Measurements from ENCODE around the gene NEURL1B.

NEURL1B gene

DNA sequence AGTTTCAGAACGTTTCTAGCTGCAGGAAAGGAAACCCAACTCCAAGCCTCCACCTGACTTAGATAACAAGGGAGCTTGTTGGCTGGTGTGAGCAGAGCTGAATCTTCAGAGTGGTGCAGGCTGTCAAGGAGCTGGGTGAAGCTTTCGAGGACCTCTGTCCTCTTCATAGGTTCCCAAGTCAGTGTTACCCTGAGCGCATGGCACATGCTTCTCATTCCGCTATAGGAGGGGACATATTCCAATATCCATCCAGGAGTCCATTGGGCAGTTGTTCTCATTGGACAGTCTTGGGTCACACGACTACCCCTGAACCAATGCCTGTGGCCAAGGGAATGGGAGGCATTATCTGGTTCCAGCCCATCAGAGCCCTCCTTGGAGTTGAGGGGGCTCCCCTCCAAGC, 79.6 kb downstream of the NEURL1B start:
- no peak for DNase-seq

DNA sequence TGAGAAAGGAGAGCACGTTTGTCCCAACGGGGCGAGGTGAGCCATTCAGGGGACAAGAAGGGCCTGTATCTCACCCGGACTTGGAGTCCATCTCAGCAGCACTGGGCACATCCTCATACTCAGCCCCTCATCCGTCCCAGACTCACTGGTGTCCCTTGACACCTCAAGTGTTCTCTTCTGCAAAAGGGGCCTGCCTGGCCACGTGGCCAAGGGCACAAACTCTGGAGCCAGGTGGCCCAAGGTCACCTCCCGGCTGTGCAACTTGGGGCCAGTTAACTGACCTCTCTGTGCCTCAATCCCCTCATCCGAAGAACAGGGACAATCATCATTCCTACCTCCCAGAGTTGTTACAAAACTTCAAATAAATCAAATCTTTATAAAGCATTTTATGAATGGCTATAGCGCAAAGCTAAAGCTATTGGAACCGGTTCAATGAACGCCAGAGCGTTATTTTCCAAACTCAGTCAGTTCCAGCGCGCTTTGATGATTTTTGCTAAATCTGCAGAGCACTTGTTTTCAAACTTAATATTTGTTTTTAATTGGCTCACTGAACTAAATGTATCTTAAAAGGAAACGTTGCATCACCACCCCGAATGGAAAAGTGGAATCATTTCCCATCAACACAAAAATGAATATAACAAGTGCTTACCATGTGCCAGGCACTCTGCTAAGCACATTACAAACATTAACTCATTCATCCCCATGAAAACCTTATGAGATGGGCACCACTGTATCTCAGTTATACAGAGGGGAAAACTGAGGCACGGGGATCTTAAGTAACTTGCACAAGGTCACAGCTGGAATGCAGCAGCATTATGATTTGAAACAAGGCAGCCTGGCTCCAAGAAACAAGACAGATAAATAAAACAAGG, 80.6 kb downstream of the NEURL1B start:
- no peak for DNase-seq

DNA sequence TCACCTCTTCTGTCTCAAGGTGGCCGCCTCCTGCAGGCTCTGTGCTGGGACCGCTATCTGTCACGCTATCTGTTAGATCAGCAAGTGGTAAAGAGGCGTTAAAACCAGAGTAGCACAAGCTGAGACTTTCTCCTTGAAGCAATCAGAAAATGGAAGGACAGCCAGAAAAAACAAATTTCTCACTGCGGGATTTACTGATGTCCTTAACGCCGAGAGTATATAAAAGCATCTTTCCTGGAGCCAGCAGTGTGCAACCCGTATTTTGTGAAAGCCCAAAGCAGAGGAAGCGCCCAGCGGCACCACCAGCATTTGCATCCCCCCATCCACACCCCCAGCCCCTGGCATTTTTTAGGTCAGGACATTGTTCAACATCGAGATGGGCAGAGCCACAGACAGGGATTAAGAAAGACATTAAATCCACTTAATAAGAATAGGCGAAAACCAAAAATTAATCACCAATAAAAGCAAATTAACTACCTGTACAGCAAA, 81.3 kb downstream of the NEURL1B start:
- peak; percentile 50 to 66 for DNase-seq

DNA sequence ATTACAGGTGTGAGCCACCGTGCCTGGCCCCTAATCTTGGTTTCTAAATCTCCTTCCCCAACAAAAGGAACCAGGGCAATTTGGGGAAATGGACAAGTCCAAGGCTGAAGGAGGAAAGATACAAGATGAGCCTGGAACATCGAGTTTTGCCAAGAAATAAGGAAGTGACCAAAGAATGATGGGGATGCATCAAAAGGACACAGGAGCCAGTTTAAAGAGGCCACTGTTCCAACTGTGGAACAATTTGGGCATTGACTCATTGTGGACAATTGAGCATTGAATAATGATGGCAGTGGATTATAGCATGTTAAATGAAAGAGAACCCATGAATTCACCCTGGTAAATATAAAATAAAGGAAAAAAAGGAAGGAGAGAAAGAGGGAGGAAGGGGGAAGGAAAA, 82.4 kb downstream of the NEURL1B start:
- no peak for DNase-seq

DNA sequence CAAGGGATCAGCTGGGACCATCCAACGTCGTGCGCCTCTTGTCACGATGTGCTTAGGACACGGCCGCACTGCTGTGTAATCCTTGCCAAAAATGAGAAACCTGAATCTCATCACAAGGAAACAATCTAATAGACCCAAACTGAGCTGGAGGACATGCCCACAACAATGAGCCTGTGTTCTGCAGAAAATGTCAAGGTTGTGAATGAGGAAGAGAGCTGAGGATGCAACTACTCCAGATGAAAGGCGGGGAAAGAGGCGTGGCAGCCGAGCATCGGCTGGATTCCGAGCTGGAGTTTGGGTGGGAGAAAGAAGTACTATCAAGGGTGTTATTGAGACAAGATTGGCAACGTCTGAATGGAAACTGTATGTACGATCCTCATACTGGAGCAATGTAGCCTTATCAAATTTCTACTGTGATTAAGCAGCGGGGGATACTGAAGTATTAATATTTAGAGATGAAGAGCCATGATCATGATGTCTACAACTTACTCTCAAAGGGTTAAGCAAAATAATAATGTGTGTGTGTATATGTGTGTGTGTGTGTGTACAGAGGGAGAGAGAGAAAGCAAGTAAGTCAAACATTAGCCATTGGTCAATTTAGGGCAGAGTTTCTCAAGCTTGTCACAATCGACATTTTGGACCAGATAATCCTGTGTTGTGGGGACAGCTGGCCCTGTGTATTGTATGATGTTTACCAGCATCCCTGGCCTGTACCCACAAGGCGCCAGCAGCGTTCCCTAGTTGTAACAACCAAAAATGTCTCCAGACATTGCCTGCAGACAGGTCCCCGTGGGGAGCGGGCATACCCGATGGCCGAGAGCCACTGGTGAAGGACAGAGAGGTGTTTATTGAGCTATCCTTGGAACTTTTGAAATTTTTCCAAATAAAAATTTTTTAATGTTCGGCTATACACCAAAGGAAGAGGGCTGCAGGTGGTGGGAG, 83.5 kb downstream of the NEURL1B start:
- DNase-seq: no peak

DNA sequence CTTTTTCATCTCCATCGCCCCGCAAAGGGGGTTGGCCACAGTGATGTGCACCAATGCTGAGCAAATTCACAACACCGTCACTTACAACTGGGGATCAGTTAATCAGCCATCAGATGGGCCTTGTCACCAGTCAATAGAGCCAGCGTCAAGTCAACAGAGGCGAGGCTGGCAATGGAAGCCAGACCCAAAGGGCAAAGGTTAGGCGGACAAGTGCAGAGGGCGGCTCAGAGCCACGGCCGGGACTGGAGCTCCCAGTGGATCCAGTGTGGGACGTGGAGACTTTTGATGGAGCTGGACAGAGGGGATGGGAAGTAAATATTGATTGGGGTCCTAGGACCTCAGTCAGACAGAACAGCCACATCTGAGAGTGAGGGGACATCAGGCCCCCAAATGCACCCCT, 84.2 kb downstream of the NEURL1B start:
- no peak for DNase-seq

DNA sequence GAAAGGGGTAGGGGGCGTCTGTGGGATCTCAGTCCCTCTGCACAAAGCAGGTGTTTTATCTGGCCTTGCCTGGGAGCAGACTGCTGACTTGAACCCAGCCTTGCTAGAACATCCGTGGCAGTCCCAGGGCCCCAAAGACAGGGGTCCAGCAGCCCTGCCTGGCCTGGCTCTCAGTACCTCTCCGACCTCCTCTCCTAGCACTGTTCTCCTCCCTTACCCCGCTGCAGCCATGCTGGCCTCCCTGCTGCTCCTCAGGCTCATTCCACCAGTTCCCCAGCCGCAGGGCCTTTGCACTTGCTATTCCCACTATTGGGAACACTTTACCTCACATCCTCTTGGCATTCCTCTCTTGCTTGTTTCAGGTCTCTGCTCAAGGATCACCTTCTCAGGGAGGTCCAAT, 84.7 kb downstream of the NEURL1B start:
- DNase-seq: no peak

DNA sequence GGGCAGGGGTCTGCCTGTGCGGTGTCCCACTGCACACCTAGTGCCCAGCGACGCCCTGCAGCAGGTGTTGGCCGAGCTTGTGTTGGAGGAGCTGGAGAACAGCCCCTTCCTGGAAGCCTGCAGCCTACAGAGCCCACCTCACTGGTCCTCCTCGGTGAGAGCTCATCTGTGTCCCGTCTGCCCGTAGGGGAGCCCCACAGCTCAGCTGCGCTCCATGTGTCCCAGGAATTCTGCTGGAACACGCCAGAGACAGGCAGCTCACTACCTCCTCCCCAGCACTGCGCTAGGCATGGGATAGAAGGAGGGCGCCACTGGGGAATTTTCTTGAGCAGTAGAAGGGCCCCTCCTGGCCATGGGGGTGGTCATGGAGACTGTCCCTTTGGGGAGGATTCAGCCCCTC, 85.9 kb downstream of the NEURL1B start:
- DNase-seq: no peak

DNA sequence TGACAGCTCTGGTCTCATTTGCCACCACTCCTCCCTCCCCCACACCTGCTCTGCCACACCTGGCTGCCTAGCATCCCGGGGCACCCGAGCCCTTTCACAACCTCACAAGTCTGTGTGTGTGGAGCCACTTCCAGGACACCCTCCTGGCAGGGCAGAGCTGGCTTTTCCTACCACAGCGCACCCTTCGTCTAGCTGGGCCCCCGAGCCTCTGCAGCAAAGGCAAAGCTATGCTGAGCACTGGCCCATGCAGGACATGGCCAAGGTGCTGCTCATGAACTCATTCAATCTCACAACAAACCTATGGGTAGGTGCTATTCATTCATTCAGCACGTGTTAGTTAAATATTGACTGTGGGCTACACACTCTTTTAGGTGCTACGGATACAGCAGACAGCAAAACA, 86.5 kb downstream of the NEURL1B start:
- DNase-seq: no peak

DNA sequence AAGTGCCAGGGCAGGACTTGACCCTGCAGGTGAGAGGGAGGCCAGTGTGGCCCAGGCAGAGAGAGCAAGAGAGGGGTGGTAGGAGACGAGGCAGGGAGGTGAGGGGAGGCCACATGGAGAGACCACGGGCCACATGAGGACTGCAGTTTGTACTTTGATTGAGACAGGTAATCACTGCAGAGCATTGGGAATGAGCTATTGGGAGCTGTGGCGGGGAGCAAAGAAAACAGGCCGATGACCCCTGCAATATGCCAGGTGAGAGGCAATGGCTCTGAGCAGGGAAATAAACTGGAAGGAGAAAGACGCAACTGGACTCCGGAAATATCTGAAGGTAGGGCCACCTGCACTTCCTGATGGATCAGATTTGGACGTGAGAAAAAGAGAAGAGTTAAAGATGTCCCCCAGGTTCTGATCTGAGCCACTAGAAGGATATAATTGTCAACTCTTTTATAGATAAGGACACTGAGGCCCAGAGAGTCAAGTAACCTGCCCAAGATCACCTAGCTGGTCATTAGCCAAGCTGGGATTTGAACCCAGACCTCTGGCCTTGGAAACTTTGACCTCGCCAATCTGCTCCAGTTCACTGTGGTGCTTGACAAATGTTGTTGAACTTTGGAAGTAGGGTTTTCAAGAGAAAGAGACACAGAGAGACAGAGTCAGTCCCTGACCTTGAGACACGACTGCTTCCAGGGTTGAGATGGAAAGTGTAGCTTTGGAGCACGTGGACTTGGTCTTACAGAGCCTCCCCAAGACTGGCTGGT, 87.6 kb downstream of the NEURL1B start:
- no peak for DNase-seq

DNA sequence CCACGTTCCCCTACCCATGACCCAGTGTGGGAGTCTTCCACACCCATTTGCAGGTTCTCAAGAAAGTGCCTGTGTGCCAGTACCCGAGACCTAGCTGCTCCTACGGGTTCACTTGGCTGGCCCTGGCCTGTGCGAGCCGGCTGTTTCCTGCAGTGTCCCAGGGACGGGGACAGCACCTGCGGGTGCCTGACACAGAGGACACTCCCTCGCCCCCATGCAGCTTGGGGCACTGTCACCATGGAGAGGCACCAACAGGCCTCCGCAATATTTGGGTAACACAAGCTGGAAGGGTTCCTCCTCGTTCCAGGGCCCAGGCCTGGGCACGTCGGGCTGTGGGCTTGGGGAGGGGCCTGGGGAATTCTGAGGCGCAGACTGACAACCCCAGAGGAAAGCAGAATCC, 88.5 kb downstream of the NEURL1B start:
- DNase-seq: no peak

DNA sequence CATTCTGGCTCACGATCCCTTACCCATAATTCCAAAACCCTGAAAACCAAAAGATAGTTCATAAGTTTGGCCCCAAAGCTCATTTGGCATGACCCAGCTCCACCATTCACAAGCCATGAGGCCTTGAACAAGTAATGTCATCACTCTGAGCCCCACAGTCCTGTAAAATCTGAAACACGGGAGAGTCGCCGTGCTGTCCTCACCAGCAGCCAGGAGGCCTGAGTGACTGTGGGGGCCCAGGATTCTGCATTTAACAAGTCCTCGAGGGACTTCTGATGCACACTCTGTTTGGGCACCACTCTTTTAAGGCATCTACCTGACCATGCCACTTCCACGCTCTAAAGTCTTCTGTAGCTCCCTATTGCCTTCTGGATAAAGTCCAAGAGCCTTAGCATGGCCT, 89.2 kb downstream of the NEURL1B start:
- no peak for DNase-seq

DNA sequence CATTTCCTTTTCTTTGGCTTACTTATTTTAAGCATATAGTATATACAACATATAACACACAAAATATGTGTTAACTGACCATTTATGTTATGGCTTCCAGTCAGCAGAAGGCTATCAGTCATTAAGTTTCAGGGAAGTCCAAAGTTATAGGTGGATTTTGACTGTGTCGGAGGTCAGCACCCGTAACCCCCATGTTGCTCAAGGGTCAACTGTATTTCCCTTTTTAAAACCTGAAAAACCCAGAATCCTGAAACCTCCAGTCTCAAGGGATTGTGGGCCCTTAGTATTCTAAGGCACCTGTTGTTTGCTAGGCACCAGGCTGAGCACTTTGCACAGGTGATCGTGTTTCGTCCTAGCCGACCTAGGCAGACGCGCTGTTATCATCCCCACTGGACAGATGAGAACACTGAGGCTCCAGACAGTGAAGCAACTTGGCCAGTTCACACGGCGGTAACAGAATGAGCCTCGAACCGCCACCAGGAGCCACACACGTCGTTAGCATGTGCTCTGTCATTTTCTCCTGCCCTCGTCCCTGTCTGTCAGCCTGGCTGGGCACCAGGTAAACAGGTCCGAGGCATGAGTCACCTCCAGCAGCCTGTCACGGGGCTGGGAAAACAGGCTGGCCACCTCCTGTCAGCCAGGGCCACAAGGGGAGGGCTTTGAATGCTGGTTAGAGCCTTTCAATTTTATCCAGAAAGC, 90.1 kb downstream of the NEURL1B start:
- DNase-seq: no peak

DNA sequence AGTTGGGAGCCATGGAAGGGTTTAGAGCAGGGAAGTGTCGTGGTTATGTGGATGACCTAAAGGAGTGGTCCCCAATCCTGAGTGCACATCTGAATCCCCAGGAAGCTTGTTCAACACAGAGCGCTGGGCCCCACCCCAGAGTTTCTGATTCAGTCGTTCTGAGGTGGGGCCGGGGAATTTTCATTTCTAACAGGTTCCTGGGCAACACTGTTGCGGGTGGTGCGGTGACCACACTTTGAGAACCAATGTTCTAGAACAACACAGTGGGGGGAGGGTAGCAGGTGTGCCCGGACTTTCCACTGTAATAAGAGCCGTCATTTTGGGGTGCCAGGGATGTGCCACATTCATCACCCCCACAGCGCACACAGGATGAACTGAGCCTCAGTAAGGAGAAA, 90.6 kb downstream of the NEURL1B start:
- no peak for DNase-seq

DNA sequence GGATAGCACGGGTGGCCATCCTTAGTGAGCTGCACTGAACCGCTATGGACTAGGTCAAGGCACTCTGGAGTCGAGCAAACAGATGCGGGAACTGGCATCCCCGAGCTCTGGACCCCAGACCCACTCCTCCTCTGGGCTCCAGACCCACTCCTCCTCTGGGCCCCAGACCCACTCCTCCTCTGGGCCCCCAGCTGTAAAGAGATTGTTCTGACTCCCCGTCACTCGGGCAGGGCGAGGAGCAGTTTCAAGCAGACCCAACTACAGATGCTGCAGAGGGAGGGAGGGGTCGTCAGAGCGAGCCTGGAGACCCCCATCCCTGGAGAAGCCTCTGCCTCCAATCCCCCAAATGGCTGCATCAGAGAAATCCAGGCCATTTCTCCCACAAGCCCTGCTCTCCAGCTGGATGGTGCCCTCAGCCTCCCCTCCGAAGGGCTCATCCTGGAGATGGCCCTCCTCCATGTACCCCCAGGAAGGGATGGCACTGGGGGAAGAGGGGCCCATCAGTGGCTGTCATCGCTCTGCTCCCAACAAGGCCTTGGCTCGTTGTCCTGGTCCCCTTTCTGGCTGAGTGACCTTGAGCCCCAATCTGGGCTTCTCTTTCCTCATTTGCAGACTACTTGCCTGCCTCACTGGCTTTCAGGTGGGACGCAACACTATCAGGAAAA, 91.3 kb downstream of the NEURL1B start:
- no peak for DNase-seq

DNA sequence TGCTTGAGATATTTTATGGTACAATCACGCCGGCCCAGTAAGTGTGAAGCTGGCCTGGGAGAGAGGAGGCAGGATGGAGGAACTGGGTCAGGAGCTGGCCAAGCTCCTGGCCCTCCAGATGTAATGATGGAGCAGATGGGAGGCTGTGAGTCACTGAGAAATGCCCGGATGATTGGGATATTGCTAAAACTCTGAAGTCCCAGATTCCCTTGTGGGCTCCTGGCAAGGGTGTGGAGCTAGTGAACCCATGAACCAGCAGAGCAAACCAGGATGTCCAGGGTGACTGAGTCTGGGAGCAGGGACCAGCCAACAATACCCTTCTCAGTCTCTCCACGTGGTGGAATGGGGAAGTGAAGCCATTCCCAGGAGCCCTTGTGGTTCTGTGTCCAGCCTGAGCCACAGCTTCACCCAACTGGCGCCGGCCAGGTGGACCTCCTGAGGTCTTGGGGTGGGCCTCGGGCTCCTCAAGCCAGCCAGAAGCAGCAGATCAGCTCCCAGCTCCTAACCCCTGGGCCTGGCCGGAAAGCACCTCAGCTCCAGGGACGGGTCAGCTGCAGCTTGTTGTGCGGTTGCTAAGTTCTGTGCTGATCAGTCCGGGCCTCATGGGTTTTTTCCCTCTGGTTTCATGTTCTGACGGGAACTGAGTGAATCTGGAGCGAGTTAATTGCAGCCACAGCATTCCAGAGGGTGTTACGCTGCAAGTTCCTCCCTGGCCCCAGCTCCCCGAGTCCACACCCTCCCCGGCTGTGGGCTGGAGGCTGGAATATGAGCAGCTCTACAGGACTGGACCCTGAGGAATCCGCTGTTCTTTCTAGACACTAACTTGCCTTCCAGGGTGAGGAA, 92.3 kb downstream of the NEURL1B start:
- no peak for DNase-seq

DNA sequence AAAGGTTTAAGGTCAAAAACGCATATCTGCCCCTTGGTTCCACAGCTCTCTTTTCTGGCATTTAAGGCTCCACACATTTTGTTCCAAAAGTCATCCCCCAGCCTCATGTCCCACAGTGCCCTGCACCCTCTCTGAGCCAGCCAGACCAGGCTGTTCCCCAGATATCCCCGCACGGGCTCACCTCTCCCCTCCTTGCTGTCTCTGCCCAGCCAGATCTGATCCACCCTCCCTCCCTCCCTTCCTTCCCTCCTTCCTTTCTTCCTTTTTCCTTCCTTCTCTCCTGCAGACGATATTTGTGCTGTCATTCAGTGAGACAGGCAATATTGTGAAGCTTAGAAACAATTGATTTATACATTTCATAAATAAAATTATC, 92.9 kb downstream of the NEURL1B start:
- no peak for DNase-seq

DNA sequence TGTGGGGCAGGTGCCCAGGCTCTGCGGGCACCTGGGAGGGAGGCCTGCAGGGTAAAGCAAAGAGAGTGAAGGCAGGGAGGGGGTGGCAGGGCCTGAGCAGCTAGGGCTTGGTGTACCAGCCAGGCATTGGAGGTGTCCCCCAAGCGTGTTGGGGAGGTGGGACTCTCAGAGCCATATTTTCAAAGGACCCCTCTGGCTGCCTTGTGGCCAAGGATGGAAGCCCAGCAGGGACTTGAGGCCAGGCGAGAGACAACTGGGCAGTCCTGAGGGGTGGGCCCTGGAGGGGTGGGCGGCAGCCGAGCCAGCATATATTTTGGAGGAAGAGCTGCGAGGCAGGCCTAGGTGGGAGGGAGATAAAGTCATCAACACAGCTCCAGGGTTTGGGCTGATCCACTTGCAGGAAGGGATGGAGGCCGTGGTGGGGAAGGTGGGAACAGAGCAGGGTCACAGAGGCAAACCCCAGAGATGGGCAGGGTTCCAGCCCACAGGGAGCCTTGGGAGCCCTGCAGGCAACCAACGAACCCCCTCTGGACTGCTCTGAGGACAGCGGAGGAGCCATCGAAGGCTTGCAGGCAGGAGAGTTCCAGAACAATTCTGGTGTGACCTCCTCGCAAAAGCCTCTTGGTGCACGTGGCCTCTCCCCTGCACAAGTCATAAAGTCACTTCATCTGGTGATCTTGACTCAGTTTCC, 94.2 kb downstream of the NEURL1B start:
- no peak for DNase-seq

DNA sequence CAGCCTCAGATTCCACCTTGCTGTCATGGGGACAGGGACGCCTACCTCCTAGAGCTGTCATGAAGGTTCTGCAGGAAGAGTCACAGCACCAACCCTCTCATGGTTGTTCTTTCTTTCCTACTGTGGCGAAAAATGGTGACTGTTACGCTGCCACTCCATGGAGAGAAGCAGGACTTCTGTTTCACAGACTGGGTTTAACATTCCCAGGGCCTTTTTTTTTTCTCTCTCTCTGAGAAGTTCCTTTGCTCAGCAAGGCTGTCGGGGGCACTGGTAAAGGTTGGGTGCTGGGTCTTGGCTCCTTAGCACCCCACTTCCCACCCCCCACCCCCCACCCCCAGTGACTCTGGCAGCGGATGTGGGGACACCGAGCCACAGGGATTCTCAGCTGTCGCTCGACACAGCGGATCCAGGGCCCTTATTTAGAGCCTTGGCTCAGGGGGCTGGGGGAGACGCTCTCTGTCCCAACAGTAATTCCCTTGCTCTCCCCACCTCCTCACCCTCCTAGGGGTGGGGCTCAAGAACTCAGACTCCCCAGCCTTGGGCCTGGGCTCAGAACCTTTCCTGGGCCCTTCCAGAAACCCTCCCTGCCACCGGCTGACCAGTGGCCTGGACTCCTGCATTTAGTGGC, 95.6 kb downstream of the NEURL1B start:
- no peak for DNase-seq

DNA sequence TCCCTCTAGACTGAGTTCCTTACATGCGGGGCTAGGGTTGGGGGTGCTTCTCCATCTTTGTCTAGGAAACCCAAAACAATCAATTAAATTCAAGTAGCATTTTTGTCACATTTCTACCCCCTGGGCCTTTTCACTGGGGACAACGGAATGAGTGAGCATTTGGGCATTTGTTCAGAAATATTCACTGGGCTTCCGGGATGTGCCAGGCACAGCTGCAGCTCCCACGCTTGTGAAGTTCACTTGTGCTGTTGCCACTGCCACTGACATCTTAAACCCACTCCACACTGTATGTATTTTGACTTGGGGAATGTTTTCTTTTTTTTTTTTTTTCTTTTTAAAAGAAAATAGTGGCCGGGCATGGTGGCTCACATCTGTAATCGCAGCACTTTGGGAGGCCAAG, 98.3 kb downstream of the NEURL1B start:
- DNase-seq: no peak

Measured in CD4-positive, alpha-beta T cell treated with Interleukin-4 for 1 hour (primary cell).